ENCODE data around the gene PIGQ.
A peak's percentile ranks its signal among the peaks of the same experiment; 100 is the strongest.
"Not testable (repeated sequence)": the region's sequence is repeated elsewhere in the genome, so short reads cannot be mapped to it uniquely, and the experiment has no call there.

The PIGQ gene

DNA sequence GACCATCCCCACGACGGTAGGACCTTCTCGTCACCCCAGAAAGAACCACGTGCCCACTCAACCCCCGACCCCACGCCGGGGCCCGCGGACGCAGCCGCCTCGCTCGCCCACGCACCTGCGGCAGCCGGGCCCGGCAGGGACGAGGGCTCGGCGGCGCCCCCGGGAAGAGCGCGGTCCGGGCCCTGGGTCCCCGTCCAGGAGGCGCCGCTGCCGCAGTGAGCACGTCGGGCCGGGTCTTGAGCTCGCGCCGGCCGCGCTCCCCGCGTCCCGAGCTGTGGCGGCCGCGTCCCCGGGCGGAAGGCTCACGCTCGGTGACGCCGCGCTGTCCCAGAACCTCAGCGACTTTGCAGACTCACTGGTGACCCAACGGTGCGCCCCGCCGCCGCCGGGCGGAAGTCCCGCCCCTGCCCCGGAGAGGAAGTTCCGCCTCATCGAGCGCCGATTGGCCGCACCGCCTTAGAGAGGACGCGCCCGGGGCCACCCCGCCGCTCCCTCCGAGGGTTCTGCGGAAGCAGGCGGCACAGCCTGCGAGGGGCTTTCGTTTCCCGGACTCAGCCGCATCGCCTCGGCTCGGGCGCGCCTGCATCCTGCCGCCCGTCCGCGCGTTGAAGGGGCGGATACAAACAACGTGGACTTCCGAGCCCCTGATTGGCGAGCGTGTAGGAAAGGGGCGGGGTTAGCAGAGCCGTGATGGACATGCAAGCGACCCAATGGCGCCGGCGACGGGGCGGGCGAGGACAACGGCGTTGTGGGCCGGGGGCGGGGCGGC is 19.3 kb downstream of the PIGQ start:
- DNase-seq = peak; percentile 93

DNA sequence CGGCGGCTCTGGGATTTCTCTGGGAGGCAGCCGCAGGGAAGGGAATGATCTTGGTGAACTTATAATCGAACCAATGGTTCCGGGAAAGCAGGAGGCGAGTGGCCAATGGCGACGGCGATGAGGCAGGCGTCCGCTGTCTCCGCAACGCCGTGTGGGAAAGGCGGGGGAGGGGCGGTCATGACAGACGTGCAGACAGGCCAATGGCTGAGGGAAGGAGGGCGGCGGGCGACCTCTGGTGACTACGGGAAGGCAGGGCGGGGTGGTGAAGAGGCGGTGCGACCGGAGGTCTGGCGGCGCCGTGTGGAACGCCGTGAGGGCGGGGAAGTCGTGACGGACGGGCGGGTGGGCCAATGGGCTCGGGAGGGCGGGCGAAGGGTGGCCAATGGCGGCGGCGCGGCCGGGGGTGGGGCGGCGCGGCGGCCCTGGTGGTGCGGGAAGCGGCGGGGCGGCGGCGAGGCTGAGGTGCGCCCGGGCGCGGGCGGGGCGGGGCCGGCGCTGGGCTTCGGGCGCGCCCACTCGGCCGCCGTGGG is 20.0 kb downstream of the PIGQ start, which contains the start of gene RAB40C:
Gene RAB40C, plus strand, starts transcription at position 409 of the 530 bp plus-strand sequence. CDS start 226 bp downstream, outside the sequence.
- DNase-seq = peak; percentile 94

DNA sequence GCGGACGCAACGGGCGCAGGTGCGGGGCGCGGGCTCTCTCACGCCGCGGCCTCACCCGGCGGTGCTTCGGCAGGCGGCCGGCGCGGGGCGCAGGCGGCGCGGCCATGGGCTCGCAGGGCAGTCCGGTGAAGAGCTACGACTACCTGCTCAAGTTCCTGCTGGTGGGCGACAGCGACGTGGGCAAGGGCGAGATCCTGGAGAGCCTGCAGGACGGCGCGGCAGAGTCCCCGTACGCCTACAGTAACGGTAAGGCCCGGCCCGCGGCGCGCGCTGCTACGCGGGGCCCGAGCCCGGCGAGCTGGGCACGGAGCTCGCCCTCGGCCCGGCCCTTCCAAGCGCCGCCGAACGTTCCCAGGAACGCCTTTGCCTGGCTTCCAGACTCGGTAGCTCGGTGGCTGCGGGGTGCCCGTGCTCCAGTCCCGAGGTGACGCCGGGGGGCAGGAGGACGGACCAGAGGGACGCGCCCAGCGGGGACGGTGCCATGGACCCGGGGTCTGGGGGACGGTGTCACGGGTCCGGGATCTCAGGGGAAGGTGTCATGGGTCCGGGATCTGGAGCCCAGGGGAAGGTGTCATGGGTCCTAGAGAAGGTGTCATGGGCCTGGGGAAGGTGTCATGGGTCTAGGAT is 20.5 kb downstream of the PIGQ start:
- DNase-seq = no peak

DNA sequence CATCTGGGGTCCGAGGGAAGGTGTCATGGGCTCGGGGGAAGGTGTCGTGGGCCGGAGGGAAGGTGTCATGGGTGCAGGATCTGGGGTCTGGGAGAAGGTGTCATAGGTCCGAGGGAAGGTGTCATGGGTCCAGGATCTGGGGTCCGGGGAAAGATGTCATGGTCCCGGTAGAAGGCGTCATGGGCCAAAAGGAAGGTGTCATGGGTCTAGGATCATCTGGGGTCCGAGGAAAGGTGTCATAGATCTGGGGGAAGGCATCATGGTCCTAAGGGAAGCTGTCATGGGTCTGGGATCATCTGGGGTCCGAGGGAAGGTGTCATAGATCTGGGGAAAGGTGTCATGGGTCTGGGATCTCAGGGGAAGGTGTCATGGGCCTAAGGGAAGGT is 21.0 kb downstream of the PIGQ start:
- DNase-seq = no peak

DNA sequence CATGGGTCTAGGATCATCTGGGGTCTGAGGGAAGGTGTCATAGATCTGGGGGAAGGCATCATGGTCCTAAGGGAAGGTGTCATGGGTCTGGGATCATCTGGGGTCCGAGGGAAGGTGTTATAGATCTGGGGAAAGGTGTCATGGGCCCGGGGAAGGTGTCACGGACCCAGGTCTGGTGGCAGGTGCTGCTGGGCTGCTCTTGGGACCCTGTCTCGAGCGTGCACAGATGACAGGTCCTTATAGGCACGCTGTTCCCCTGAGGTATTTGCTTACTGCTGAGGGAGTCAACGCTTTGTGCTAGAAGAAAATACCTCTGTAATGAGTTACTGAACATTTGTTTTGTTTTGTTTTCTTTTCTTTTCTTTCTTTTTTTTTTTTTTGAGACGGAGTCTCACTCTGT is 21.5 kb downstream of the PIGQ start:
- DNase-seq = no peak

DNA sequence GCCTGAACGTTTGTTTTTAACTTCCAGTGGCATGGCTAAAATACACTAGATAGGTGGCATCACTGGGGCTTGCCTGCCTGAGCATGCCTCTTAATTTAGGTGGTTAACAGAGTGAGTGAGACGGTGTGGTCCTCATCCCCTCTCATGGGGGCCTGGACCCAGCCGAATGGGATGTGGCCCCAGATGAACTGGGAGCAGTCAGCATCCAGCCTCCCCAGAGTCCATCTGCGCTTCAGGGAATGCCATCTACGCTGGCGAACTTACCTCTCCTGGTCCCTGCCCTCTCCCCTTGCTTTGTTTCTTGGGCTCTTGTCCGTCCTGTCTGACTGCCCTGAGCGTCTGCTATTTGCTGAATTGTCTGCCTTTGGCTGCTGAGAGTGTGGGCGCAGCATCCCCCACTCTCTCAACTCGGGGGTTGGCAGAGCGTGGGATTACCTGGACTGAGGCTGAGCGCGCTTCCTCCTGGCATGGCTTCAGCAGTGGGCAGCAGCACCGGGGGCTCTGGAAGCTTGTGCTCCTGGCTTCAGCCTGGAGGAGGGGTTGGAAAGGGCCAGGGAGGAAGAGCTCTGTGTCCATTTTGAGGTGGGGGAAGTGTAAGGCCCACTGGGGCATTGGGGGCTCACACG is 22.2 kb downstream of the PIGQ start:
- no peak for DNase-seq

DNA sequence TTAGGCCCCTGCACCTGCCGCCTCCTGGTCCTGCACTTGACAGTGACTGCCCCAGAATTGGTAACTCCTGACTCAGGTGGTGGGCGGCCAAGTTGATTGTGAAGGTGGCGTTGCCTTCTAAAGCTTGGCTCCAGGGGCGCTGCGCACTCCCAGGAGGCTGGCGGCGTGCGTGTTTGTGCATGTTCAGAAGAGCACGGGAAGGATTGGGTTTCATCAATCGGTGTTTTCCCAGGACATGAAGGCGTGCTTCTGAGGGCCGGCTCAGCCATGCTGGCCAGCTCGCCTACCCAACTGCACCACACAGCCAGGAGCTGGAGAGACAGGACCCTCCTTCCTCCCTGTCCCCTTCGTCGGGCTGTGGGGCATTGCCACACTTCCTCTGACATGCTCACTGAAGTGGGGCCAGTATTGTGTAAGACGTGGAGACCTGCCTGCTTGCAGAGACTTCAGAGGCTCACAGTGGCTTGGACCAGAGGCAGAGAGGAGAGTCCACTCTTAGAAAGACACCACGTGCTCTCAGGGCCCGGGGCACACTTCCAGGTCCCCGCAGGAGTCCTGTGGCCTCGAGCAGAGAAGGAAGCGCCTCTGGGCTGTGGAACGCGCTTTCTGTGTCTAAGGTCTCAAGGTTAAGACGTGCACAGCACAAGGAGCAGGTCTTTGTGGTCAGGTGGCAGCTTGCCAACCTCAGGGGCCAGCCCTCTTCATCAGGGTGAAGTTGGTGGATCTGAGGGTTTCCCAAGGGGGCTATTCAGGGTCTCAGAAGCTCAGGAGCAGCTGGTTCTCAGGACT is 22.9 kb downstream of the PIGQ start:
- peak; percentile 86 for DNase-seq

DNA sequence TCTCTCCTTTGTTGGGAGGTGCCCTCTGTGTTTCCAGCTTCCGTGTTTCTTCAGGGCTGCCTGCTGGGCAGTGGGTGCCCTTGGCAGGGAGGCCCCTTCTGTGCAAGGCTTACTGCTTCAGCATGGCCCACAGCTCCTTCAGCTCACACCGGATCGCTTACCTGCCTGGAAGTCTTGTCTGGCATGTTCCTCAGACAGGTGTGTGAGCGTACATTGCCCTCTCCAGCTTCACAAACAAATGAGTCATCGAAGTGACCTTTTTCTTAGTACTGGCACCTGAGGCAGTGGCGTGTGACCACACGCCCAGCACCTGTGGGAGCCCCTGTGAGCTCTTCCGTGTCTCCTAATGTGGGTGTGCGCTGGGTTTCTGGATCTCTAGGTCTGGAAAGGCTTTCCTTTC is 23.6 kb downstream of the PIGQ start:
- peak; percentile 56 for DNase-seq

DNA sequence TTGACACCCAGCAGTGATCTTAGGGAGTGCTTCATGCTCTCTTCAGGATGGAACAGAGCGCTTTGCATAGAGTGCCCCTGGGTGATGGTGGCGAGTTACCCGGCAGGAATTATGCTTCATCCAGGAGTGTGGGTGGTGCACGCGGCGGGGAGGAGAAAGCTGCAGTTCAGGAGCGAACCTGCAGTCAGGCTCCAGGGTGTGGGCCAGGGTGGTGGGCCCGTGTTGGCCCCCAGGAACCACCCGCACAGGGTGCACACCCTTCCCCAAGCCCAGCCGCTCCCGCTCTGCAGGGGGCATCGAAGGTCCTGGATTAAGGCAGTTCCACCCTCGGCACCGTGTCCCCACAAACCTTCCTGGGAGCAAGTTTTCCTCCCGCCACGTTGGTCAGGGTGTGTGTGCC is 24.0 kb downstream of the PIGQ start:
- no peak for DNase-seq

DNA sequence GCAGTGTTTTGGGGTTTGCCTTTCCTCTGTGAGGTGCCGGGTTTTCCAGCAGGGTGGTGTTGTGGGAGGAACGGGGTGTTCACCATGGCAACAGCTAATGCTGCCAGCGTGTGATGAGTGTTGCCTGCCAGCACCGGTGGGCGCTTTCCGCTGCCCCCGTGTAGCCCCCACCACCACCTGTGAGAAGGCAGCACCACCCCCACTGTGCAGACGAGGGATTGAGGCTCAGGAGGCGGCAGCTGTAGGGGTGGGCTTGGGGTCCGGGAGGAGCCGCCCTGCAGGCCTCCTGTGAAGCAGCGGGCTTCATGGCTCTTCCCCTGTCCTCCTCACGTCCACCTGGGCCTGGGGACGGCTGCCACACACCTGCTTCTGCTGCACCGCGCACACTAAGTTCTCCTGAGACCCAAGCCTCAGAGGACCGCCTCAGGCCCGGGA is 25.3 kb downstream of the PIGQ start:
- no peak for DNase-seq

DNA sequence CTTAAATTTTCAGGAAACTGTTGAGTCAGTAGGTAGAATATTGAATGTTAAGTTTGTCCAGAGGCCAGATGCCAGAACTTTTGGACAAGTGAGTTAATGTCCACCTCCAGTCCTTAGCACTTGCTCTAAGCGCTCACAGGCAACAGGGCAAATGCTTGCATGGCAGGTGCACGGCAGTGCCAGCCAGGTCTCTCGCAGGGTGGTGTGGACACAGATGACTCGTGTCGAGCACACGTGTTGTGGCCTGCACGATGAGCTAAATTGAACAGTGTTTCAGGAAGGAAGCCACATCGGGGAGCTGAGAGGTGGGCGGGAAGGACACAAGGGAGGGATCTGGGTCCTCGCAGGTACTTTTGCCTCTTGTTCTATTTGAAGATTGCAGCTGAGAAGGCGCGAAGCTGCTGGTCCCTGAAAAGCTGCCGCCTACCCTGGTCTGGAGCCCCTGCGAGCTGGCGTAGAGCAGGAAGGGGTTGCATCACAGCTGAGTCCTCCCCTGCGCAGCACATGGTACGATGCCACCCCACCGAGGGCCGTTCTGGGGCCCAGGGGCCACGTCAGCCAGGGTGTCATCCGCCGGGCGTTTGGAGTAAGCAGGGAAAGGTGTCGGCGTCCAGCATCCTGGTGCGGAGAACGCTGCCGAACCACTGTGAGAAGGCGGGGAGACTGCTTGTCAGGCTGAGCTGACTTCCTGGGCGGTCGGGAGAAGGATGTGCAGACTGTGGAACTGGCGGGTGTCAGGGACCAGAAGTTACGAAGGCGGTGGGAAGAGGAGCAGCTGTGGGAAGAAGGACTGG is 26.4 kb downstream of the PIGQ start:
- DNase-seq = no peak

DNA sequence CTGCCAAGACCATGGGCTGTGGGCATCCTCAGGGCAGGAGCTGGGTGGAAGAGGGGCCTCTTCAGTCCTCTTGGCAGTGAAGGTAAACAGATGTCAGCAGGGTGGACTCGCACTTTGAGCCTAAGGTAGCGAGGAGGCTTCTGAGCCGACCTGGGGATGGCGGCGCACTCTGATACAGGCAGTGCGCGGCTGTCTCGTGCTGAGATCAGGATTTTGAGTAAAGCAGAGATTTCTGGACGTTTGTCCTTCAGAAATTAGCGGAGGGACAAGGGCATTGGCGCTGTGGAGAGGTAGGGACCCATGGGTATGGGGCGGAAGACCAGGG is 26.9 kb downstream of the PIGQ start:
- no peak for DNase-seq

DNA sequence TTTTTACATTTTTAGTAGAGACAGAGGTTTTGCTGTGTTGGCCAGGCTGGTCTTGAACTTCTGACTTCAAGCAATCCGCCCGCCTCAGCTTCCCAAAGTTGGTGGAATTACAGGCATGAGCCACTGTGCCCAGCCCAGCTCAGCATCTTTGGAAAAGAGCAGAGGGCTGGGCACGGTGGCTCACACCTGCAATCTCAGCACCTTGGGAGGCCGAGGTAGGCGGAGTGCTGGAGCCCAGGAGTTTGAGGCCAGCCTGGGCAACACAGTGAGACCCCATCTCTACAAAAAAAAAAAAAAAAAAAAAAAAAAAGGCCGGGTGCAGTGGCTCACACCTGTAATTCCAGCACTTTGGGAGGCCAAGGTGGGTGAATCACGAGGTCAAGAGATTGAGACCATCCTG is 27.9 kb downstream of the PIGQ start:
- DNase-seq = not testable (repeated sequence)

DNA sequence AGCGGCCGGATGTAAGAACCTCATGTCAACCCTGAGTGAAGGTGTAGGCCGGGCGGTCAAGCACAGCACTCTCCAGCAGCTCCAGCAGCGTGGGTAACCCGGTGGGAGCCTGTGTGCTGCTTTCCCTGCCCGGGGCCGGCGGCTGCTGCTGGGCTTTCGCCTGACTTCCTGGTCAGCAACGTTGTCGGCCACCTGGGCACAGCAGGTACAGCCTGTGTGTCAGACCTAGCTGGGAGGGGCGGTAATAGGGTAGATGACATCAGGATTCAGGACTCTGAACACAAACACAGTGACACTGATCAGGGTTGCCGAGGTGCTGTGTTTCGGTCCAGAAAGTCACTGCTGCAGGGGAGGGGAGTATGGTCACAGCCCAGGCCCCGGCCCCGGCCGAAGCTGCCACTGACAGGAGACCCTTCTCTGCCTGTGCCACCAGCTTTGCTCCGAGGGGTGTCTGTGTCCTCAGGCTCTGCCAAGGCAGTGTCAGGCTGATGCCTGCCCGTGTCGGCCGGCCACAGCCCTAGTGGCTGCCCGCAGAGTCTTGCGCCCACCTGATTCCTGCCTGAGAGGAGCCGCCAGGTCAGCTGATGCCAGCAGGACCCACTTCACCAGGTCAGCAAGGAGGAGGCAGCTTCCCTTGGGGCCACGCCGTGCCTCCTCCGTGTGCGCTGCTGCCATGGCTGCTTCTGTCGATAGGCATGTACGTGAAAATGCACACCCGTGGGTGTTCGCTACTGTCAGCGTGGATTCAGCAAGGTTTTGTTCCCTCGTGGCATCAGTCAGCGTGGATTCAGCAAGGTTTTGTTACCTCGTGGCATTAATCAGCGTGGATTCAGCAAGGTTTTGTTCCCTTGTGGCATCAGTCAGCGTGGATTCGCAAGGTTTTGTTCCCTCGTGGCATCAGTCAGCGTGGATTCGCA is 29.3 kb downstream of the PIGQ start:
- DNase-seq = no peak

DNA sequence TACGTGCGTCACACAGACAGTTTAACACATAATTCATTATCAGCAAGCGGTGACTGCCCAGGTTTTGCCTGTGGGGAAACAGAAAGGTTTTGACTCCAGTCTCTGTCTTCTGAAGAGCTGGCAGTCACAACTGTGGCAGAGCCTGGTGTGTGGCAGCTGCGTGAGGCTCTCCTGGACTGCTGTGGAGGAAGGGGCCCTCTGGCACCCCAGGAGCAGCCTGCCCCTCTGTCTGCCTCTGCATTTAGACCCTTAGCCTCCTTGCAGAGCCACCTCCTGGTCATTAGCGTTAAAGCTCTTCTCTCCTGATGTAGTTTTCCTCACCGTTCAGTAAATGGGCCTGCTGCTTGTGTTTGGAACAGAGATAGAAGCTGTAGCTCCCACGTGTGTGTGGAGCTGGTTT is 31.0 kb downstream of the PIGQ start:
- peak; percentile 50 for DNase-seq

DNA sequence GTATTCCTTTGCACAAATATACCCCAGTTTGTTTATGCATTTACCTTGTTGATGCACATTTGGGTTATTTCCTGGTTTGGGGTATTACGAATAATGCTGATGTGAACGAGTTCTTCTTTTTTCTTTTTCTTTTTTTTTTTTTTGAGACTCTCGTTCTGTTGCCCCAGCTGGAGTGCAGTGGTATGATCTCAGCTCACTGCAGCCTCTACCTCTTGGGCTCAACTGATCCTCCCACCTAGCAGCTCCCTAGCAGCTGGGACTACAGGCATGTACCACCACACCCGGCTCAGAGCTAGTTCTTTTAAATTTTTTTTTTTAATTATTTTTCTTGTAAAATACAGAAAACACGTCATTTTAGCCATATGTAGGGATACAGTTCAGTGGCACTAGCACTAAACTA is 34.2 kb downstream of the PIGQ start:
- DNase-seq = no peak

DNA sequence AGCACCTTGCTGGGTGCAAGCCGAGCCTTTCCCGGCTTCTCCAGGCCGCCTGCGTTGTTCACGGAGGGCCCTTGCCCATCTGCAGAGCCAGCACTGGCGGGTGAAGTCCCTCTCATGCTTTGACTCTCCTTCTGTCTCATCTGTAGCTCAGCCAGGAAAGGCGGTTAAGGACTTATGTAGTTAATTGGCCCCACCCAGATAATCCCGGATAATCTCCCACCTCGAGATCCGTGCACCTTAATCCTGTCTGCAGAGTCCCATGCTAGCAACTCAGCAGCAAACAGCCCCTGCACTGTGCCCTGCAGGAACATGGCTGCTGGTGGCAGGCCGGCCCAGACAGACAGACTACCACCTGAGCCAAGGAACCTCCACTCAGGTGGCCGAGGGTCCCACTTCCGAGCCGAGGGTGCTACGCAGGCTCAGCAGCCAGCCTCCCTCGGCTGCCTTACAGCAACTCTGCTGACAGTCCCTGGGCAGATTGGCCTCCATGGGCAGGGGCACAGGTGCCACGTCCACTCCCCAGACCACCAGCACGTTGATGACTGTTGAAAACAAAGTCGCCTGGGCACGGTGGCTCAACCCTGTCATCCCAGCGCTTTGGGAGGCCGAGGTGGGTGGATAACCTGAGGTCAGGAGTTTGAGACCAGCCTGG is 37.0 kb downstream of the PIGQ start:
- DNase-seq = no peak

DNA sequence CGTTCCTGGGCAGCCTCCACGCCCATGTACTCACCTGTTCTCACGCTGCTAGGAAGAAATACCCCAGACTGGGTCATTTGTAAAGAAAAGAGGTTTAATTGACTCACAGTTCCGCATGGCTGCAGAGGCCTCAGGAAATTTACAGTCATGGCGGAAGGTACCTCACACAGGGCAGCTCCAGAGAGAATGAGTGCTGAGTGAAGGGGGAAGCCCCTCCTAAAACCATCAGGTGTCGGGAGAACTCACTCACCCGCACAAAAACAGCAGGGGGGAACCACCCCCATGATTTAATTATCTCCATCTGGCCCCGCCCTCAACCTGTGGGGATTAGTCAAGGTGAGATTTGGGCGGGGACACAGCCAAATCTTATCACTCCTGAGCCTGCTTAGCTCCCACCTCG is 38.3 kb downstream of the PIGQ start:
- no peak for DNase-seq

DNA sequence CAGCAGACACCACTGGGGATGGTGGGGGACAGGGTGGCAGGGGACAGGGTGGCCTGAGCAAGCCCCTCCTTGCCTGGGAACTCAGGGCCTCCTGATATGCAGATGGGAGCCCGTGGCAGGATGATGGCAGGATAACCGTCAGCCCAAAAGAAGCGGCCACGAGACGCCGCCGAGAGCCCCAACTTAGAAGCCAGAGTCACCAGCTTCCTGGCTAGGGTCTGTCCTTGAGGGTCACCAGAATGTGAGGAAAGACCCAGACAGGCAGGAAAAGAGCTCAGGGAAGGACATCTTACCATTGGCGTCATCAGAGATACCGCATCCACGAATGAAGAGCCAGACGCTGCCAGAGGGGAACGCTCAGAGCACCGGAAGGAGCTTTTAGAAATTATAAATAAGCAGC is 39.5 kb downstream of the PIGQ start:
- DNase-seq = no peak

DNA sequence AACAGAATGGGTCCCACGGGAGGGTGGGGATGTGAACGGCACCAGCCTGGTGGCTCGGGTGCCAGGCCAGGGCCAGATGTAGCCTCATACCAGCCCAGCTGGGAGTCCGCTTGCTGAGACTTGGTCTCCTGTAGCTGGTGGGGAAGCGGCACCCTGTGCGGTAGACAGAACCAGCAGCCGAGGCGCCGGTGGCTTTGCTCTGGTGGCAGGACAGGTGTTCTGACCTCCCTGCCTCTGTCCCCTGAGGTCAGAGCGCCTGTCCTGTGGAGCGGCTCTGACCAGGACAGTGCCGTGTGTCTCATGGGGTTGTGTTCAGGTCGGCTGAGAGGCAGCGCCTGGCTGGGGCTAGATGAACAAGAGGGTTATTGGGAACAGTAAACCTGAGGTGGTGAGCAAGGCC is 40.2 kb downstream of the PIGQ start:
- DNase-seq = no peak

Measured in NCI-H2171 treated with DMSO at 0.1 percent for 48 hours (cell line).